Ramos (cell line): ENCODE results near the gene PLXDC2.

ENCODE experiments used
- in situ Hi-C: fragments of 300-500 bp; cut with MboI; formaldehyde crosslinking; loops from one replicate; pipeline ENCODE4 v1.14.3; 2022; ENCODE audit warnings: low sequenced_read_pairs; ENCODE audit not compliant: unreplicated experiment

Gene PLXDC2

GRCh38 chr10:19904202-19904661, 88.0 kb downstream of the PLXDC2 start:
- in situ Hi-C loops: no loop called here

GRCh38 chr10:19906108-19906791, 90.0 kb downstream of the PLXDC2 start:
- in situ Hi-C loops: no loop called here

- in situ Hi-C loops: no loop called here
Measured at GRCh38 chr10:19908991-19909696, 92.9 kb downstream of the PLXDC2 start.

- in situ Hi-C loops: no loop called here
Measured at GRCh38 chr10:19911886-19912285, 95.7 kb downstream of the PLXDC2 start.

GRCh38 chr10:19913987-19914386, 97.8 kb downstream of the PLXDC2 start:
- in situ Hi-C loops: no loop called here

GRCh38 chr10:19915125-19915524, 98.9 kb downstream of the PLXDC2 start:
- in situ Hi-C loops: no loop called here

GRCh38 chr10:19915816-19916215, 99.6 kb downstream of the PLXDC2 start:
- in situ Hi-C loops: no loop called here

- in situ Hi-C loops: no loop called here
Measured at GRCh38 chr10:19917751-19918478, 101.7 kb downstream of the PLXDC2 start.

- in situ Hi-C loops: no loop called here
Measured at GRCh38 chr10:19918794-19919193, 102.6 kb downstream of the PLXDC2 start.

GRCh38 chr10:19919671-19920070, 103.4 kb downstream of the PLXDC2 start:
- in situ Hi-C loops: no loop called here

GRCh38 chr10:19920075-19920726, 104.0 kb downstream of the PLXDC2 start:
- in situ Hi-C loops: no loop called here

GRCh38 chr10:19921300-19922140, 105.3 kb downstream of the PLXDC2 start:
- in situ Hi-C loops: no loop called here

- in situ Hi-C loops: no loop called here
Measured at GRCh38 chr10:19922236-19922963, 106.2 kb downstream of the PLXDC2 start.

- in situ Hi-C loops: no loop called here
Measured at GRCh38 chr10:19925064-19925463, 108.8 kb downstream of the PLXDC2 start.

GRCh38 chr10:19928936-19929335, 112.7 kb downstream of the PLXDC2 start:
- in situ Hi-C loops: no loop called here

GRCh38 chr10:19929506-19930140, 113.4 kb downstream of the PLXDC2 start:
- in situ Hi-C loops: no loop called here

- in situ Hi-C loops: no loop called here
Measured at GRCh38 chr10:19930936-19931893, 115.0 kb downstream of the PLXDC2 start.
